GM19397 (cell line): ENCODE measurements around the gene PKHD1.

Source experiments
- ATAC-seq: cut with Tn5 transposase; IDR thresholded peaks from one replicate; pipeline ENCODE4 v1.9.1; 2021; ENCODE audit warnings: mild to moderate bottlenecking, moderate library complexity; ENCODE audit not compliant: unreplicated experiment

Gene PKHD1

GRCh38 chr6:52104979-52105378 is 17.6 kb upstream of the PKHD1 start:
- ATAC-seq, result no peak

- ATAC-seq, result no peak
Observed at GRCh38 chr6:52103623-52104022, 16.2 kb upstream of the PKHD1 start.

GRCh38 chr6:52102405-52102804 is 15.0 kb upstream of the PKHD1 start:
- ATAC-seq, result no peak

GRCh38 chr6:52098721-52099120 is 11.3 kb upstream of the PKHD1 start:
- ATAC-seq, result no peak

- no peak for ATAC-seq
Observed at GRCh38 chr6:52089758-52090348, 2.4 kb upstream of the PKHD1 start.

GRCh38 chr6:52086741-52087140 is 672 bp downstream of the PKHD1 start:
- ATAC-seq, result no peak

- no peak for ATAC-seq
Observed at GRCh38 chr6:52081237-52081636, 6.2 kb downstream of the PKHD1 start.

- ATAC-seq, result no peak
Observed at GRCh38 chr6:52077961-52078625, 9.3 kb downstream of the PKHD1 start.

- no peak for ATAC-seq
Observed at GRCh38 chr6:52077180-52077884, 10.1 kb downstream of the PKHD1 start.

GRCh38 chr6:52076791-52077179 is 10.6 kb downstream of the PKHD1 start:
- no peak for ATAC-seq

- no peak for ATAC-seq
Observed at GRCh38 chr6:52074716-52075115, 12.7 kb downstream of the PKHD1 start.

GRCh38 chr6:52074155-52074554 is 13.3 kb downstream of the PKHD1 start:
- no peak for ATAC-seq

GRCh38 chr6:52065621-52066020 is 21.8 kb downstream of the PKHD1 start:
- no peak for ATAC-seq

GRCh38 chr6:52063584-52064344 is 23.6 kb downstream of the PKHD1 start:
- ATAC-seq, result peak; percentile 99

GRCh38 chr6:52061481-52061880 is 25.9 kb downstream of the PKHD1 start:
- no peak for ATAC-seq

- no peak for ATAC-seq
Observed at GRCh38 chr6:52059821-52060220, 27.6 kb downstream of the PKHD1 start.

- ATAC-seq, result no peak
Observed at GRCh38 chr6:52055451-52055850, 32.0 kb downstream of the PKHD1 start.

- no peak for ATAC-seq
Observed at GRCh38 chr6:52053038-52053695, 34.2 kb downstream of the PKHD1 start.

- no peak for ATAC-seq
Observed at GRCh38 chr6:52050051-52050405, 37.4 kb downstream of the PKHD1 start.

GRCh38 chr6:52049252-52050050 is 38.0 kb downstream of the PKHD1 start:
- peak; percentile 51 for ATAC-seq
